ENCODE results near the gene AGMO.

The AGMO gene

GRCh38 chr7:15332956-15333355 lies 228.9 kb downstream of the AGMO start:
- no peak overlapping the region for H3K9ac ChIP-seq
- no peaks in the 10 kb centered on the region for H3K4me1 ChIP-seq (ENCODE audit: low read depth, poor library complexity, severe bottlenecking)
- no peak overlapping the region for H3K27ac ChIP-seq
- TF ChIP-seq CTCF (conservative IDR thresholded peaks at IDR 0.05; ENCODE audit: low read depth, low read length): no peak
- no peak overlapping the region for H3K4me2 ChIP-seq
- no peak overlapping the region for H3K4me3 ChIP-seq (IDR thresholded peaks at IDR 0.05; ENCODE audit: insufficient read depth, low read depth, low read length)
- H3K36me3 ChIP-seq (ENCODE audit: insufficient read depth): no peaks in the 10 kb centered on the region
- H3K27me3 ChIP-seq (ENCODE audit: insufficient read depth, low read depth): no peaks in the 10 kb centered on the region
- H3K79me2 ChIP-seq (ENCODE audit: insufficient read depth, low read depth): no peaks in the 10 kb centered on the region
- H2AFZ ChIP-seq (ENCODE audit: low read depth): no peak overlapping the region
- H4K20me1 ChIP-seq (ENCODE audit: insufficient read depth): no peaks in the 10 kb centered on the region

GRCh38 chr7:15330943-15331342 lies 230.9 kb downstream of the AGMO start:
- Histone ChIP-seq H3K4me2 (no peak overlapping the region), H3K36me3 (ENCODE audit: insufficient read depth) (no peaks in the 10 kb centered on the region), H3K4me1 (ENCODE audit: low read depth, poor library complexity, severe bottlenecking) (no peaks in the 10 kb centered on the region), H2AFZ (ENCODE audit: low read depth) (no peak overlapping the region), H4K20me1 (ENCODE audit: insufficient read depth) (no peaks in the 10 kb centered on the region), H3K79me2 (ENCODE audit: insufficient read depth, low read depth) (no peaks in the 10 kb centered on the region), H3K27me3 (ENCODE audit: insufficient read depth, low read depth) (no peaks in the 10 kb centered on the region), H3K4me3 (IDR thresholded peaks at IDR 0.05; ENCODE audit: insufficient read depth, low read depth, low read length) (no peak overlapping the region), H3K27ac (no peak overlapping the region), H3K9ac (no peak overlapping the region)
- no peak for TF ChIP-seq CTCF (conservative IDR thresholded peaks at IDR 0.05; ENCODE audit: low read depth, low read length)

- no peaks in the 10 kb centered on the region for H3K79me2 ChIP-seq (ENCODE audit: insufficient read depth, low read depth)
Measured at GRCh38 chr7:15327001-15327400, 234.8 kb downstream of the AGMO start.

GRCh38 chr7:15326044-15326644 lies 235.7 kb downstream of the AGMO start:
- Histone ChIP-seq H3K36me3 (ENCODE audit: insufficient read depth) (no peaks in the 10 kb centered on the region), H3K79me2 (ENCODE audit: insufficient read depth, low read depth) (no peaks in the 10 kb centered on the region), H3K9ac (no peak overlapping the region), H3K4me1 (ENCODE audit: low read depth, poor library complexity, severe bottlenecking) (no peaks in the 10 kb centered on the region), H3K4me2 (no peak overlapping the region), H3K27me3 (ENCODE audit: insufficient read depth, low read depth) (no peaks in the 10 kb centered on the region), H3K4me3 (IDR thresholded peaks at IDR 0.05; ENCODE audit: insufficient read depth, low read depth, low read length) (no peak overlapping the region), H3K27ac (no peak overlapping the region), H4K20me1 (ENCODE audit: insufficient read depth) (no peaks in the 10 kb centered on the region), H2AFZ (ENCODE audit: low read depth) (no peak overlapping the region)
- TF ChIP-seq CTCF (conservative IDR thresholded peaks at IDR 0.05; ENCODE audit: low read depth, low read length): peak; percentile 70

More at GRCh38 chr7:15327001-15327400, 234.8 kb downstream of the AGMO start:
- Histone ChIP-seq H4K20me1 (ENCODE audit: insufficient read depth) (no peaks in the 10 kb centered on the region), H3K27ac (no peak overlapping the region), H3K4me2 (no peak overlapping the region), H2AFZ (ENCODE audit: low read depth) (no peak overlapping the region), H3K36me3 (ENCODE audit: insufficient read depth) (no peaks in the 10 kb centered on the region), H3K27me3 (ENCODE audit: insufficient read depth, low read depth) (no peaks in the 10 kb centered on the region), H3K4me3 (IDR thresholded peaks at IDR 0.05; ENCODE audit: insufficient read depth, low read depth, low read length) (no peak overlapping the region), H3K4me1 (ENCODE audit: low read depth, poor library complexity, severe bottlenecking) (no peaks in the 10 kb centered on the region), H3K9ac (no peak overlapping the region)
- TF ChIP-seq CTCF (conservative IDR thresholded peaks at IDR 0.05; ENCODE audit: low read depth, low read length): no peak
